GM19395 (cell line): Measurements from ENCODE around the gene PITX2.

Source experiments
- ATAC-seq: cut with Tn5 transposase; IDR thresholded peaks from one replicate; pipeline ENCODE4 v1.9.1; 2021; ENCODE audit warnings: mild to moderate bottlenecking, moderate library complexity; ENCODE audit not compliant: unreplicated experiment

The PITX2 gene

GRCh38 chr4:110636680-110637407 is 14.0 kb upstream of the PITX2 start:
- ATAC-seq = no peak

GRCh38 chr4:110636171-110636679 is 13.3 kb upstream of the PITX2 start:
- no peak for ATAC-seq

GRCh38 chr4:110635163-110635865 is 12.4 kb upstream of the PITX2 start:
- no peak for ATAC-seq

GRCh38 chr4:110634350-110635162 is 11.7 kb upstream of the PITX2 start:
- ATAC-seq = no peak

GRCh38 chr4:110633358-110634341 is 10.8 kb upstream of the PITX2 start:
- no peak for ATAC-seq

- no peak for ATAC-seq
Observed at GRCh38 chr4:110632506-110633357, 9.9 kb upstream of the PITX2 start.

GRCh38 chr4:110631584-110632505 is 9.0 kb upstream of the PITX2 start:
- peak; percentile 97 for ATAC-seq

- no peak for ATAC-seq
Observed at GRCh38 chr4:110630688-110631402, 8.0 kb upstream of the PITX2 start.

GRCh38 chr4:110629780-110630687 is 7.2 kb upstream of the PITX2 start:
- ATAC-seq = no peak

GRCh38 chr4:110629214-110629754 is 6.4 kb upstream of the PITX2 start:
- no peak for ATAC-seq

GRCh38 chr4:110628663-110629213 is 5.9 kb upstream of the PITX2 start:
- no peak for ATAC-seq

GRCh38 chr4:110627977-110628662 is 5.2 kb upstream of the PITX2 start:
- no peak for ATAC-seq

- ATAC-seq = no peak
Observed at GRCh38 chr4:110626532-110627153, 3.8 kb upstream of the PITX2 start.

GRCh38 chr4:110625576-110626257 is 2.8 kb upstream of the PITX2 start:
- ATAC-seq = no peak
